ENCODE data around the gene LHFPL6. TPM values are rescaled to one million over a fixed set of nuclear protein-coding genes. Genes with fewer than 3 reads are reported as not detected.

LHFPL6 gene
- total and polyA plus RNA-seq, 2 experiments from 2014 or later = 7.8 to 9.5 TPM

DNA sequence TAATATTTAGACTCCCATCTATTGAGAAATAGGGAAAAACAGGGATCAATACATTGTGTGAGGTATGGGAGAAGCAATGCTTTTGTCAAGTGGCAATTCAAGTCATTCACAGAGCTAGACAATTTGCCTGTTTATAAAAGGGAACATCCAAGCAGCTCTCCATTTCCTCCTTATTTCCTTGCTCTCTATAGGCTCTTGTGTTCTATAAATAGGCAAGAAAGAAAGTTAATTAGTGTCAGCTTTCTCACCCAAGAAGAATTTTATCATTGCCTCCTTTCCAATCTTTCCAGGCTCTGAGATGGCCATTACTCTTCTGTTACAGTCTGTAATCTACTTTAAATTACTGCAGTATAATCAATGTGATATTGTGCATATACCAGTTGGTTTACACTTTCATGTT is 199.9 kb downstream of the LHFPL6 start:
- Histone ChIP-seq H3K9me2 (ENCODE audit: insufficient read depth) (no peaks in the 10 kb centered on the region), H3K4me1 (ENCODE audit: insufficient read depth) (peaks cover 25% of the 10 kb centered on the region), H3K36me3 (ENCODE audit: insufficient read depth) (no peaks in the 10 kb centered on the region), H3K4me3 (no peak overlapping the region), H3K79me2 (replicated peaks; ENCODE audit: insufficient read depth) (no peaks in the 10 kb centered on the region), H3K27ac (ENCODE audit: low read depth) (no peak overlapping the region), H3F3A (replicated peaks; ENCODE audit: low read depth) (no peaks in the 10 kb centered on the region), H2AFZ (no peak overlapping the region), H4K20me1 (replicated peaks; ENCODE audit: insufficient read depth) (no peaks in the 10 kb centered on the region), H3K4me2 (no peak overlapping the region), H3K27me3 (ENCODE audit: insufficient read depth) (peaks cover 3% of the 10 kb centered on the region; the same call in 1 of the 2 replicates)
- Mint-ChIP-seq H3K4me1 (peaks cover 36% of the 10 kb centered on the region), H3K36me3 (ENCODE audit: low read depth) (no peaks in the 10 kb centered on the region), H3K27ac (no peak overlapping the region), H3K4me3 (no peak overlapping the region), H3K9me3 (no peaks in the 10 kb centered on the region), H3K27me3 (ENCODE audit: insufficient read depth, low read depth, poor library complexity) (peaks cover 4% of the 10 kb centered on the region)
- DNase-seq (ENCODE audit: low spot score) = no peak
- no peak for TF ChIP-seq ZNF331 (CRISPR knock-in tag; IDR thresholded peaks at IDR 0.05; ENCODE audit: low read depth)
- TF ChIP-seq, protein P1, sequence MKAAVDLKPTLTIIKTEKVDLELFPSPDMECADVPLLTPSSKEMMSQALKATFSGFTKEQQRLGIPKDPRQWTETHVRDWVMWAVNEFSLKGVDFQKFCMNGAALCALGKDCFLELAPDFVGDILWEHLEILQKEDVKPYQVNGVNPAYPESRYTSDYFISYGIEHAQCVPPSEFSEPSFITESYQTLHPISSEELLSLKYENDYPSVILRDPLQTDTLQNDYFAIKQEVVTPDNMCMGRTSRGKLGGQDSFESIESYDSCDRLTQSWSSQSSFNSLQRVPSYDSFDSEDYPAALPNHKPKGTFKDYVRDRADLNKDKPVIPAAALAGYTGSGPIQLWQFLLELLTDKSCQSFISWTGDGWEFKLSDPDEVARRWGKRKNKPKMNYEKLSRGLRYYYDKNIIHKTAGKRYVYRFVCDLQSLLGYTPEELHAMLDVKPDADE (IDR thresholded peaks at IDR 0.05) = no peak
- no peak for TF ChIP-seq CTCF (conservative IDR thresholded peaks at IDR 0.05; ENCODE audit: low read depth in 2 of 2)
- TF ChIP-seq ZNF462 (CRISPR knock-in tag; IDR thresholded peaks at IDR 0.05) = no peak
- TF ChIP-seq EZH2 (IDR thresholded peaks at IDR 0.05; ENCODE audit: low read depth, unreplicated experiment) = no peak
- no peak for TF ChIP-seq ZNF114 (CRISPR knock-in tag; IDR thresholded peaks at IDR 0.05)
- no peak for TF ChIP-seq POLR2AphosphoS5 (IDR thresholded peaks at IDR 0.05; ENCODE audit: low read depth)
- no peak for TF ChIP-seq NANOG (IDR thresholded peaks at IDR 0.05; ENCODE audit: borderline replicate concordance)
- TF ChIP-seq JUNB (IDR thresholded peaks at IDR 0.05; ENCODE audit: unreplicated experiment) = no peak
- no peak for TF ChIP-seq STAT1 (IDR thresholded peaks at IDR 0.05; ENCODE audit: unreplicated experiment)
- TF ChIP-seq REST (IDR thresholded peaks at IDR 0.05; ENCODE audit: unreplicated experiment) = no peak
- ATAC-seq = no peak

Measured in GM23338 (cell line).